GM18861 (cell line): ENCODE data around the gene CC2D1B.

ENCODE experiments used
- ATAC-seq: cut with Tn5 transposase; IDR thresholded peaks from one replicate; pipeline ENCODE4 v1.9.1; 2021; ENCODE audit not compliant: unreplicated experiment

CC2D1B gene

DNA sequence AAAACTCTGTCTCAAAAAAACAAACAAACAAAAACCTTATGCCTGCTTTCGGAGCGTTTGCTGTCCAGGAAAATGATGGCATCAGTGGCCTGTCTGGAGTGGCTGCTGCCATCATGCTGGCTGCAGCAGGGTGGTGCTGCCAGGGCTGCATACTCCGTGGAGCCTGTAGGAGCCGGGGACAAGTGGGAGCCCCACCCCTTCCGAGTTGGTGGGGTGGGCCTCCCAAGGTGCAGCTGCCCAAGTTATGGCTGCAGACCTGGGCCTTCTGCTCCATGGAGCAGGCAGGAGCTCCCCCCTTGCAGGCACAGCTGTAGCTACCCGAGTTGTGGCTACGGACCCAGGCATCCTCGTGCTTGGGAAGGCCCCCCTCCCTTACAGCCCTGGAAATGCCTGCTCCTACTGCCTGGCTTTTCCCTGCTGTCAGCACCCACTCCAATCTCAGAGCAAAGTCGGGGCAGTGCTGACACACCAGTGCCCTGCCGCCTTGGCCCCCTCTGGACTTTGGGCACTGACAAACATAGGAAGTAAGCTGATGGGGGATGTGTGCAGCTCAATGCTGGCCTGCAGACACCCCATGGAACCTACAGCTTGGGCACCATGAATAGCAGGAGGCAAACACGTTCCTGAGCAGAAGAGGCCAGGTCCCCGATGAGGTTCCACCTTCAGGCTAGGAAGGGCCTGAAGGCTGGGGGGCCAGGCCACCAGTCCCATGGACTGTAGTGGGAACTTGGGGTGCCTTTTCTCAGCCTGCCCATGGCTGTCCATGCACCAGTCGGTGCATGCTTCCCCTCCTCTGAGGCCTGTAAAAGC is 60.4 kb downstream of the CC2D1B start:
- ATAC-seq: no peak
